H1 (cell line): ENCODE measurements around the gene CGB2. TPM values are rescaled to one million over a fixed set of nuclear protein-coding genes. Genes with fewer than 3 reads are reported as not detected.

Source experiments
- BRCA1 ChIP-seq: IDR thresholded peaks from 2 replicates; pipeline ENCODE4 v1.6.1; 2012; ENCODE audit warnings: low read depth, low read length, improper control_type of control experiment
- CBX5 ChIP-seq: fragments of 300-800, 300-1000 bp; sonication (generic); IDR thresholded peaks from 2 replicates; pipeline ENCODE4 v1.7.1; 2016; ENCODE audit warnings: antibody characterized with exemption, low read length, low read depth
- CBX8 ChIP-seq: fragments of 300-800, 300-1000 bp; sonication (generic); IDR thresholded peaks from 2 replicates; pipeline ENCODE4 v1.7.1; 2016; ENCODE audit warnings: low read depth, low read length, borderline replicate concordance
- CEBPB ChIP-seq: IDR thresholded peaks from 2 replicates; pipeline ENCODE4 v1.6.1; 2012; ENCODE audit warnings: low read depth, low read length
- CHD7 ChIP-seq: fragments of 300-600 bp; sonication (generic); IDR thresholded peaks from 2 replicates; pipeline ENCODE4 v1.7.1; 2012; ENCODE audit warnings: low read length, moderate library complexity, mild to moderate bottlenecking, inconsistent platforms; ENCODE audit not compliant: insufficient replicate concordance
- GTF2F1 ChIP-seq: IDR thresholded peaks from 2 replicates; pipeline ENCODE4 v1.6.1; 2012; ENCODE audit warnings: low read depth, low read length, improper control_type of control experiment, borderline replicate concordance
- MAX ChIP-seq: IDR thresholded peaks from 2 replicates; pipeline ENCODE4 v1.6.1; 2012; ENCODE audit warnings: inconsistent platforms
- SIX5 ChIP-seq: IDR thresholded peaks from 2 replicates; pipeline ENCODE4 v1.6.1; 2011; ENCODE audit warnings: mild to moderate bottlenecking, low read depth, low read length
- TAF1 ChIP-seq: IDR thresholded peaks from 2 replicates; pipeline ENCODE4 v1.6.1; 2011; ENCODE audit warnings: mild to moderate bottlenecking, low read depth, low read length
- TCF12 ChIP-seq: IDR thresholded peaks from 2 replicates; pipeline ENCODE4 v1.6.1; 2011; ENCODE audit warnings: low read depth, mild to moderate bottlenecking, low read length
- polyA plus RNA-seq, 7 experiments: library from polyadenylated mRNA; depleted of rRNA in 3 of 7; stranded (reverse) in 5 of 7; unstranded in 2 of 7; fragments of >200 nt in 5 of 7; fragments of 200-250 nt in 2 of 7; gene quantifications; 1 replicate in 5 of 7; 2 replicates in 1 of 7; 4 replicates in 1 of 7; pipeline versions ENCODE4 v1.2.1 to v1.2.3, GENCODE V29; 2011 to 2013; ENCODE audit warnings: missing spikeins in 2 of 7, mixed read lengths in 2 of 7
- total RNA-seq: library from RNA; stranded (reverse); fragmentation: NEBNext Ultra II Directional; extraction: Animal tissue kit (Norgen Biotek cat#: 25700); gene quantifications from 2 replicates; pipeline ENCODE4 v1.2.1, GENCODE V29; 2021

CGB2 gene
- total and polyA plus RNA-seq, 2 of the 8 experiments (the other 6 are each of a cell fraction or from before 2014, with no cell fraction given), result 0.71 to 3.2 TPM

DNA sequence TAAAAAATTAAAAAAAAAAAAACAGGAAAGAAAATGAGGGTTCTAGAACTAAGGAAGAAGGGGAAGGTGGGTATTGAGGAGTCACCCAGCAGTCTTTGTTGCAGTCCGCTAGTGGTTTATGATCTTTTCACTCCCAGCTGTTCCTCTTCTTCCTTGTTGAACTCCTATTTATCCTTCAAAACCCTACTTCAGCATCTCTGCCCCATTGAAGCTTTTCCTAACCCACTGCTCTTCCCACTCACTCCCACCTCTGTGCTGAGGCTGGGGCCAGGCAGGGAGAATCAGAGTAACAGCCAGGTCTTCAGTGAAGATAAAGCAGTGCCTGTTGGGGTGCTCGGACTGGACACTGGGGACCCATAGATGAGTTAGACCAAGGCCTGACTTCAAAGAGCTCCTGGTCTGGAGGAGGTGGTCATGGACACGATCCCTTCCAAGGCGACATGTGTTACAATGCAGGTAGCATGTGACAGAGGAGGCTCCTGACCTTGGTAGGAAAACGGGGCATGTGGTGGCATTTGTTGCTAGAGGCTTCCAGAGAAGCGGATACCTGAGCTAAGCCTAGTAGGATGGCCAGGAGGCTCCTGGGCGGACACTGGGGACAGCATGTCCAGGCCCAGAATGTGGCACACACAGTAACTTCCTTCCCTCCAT is 26.6 kb upstream of the CGB2 start (continued):
- TF ChIP-seq CHD7 (no peak), BRCA1 (no peak), CBX8 (no peak), CEBPB (no peak), TCF12 (no peak), GTF2F1 (no peak), CBX5 (no peak), TAF1 (no peak), SIX5 (no peak), MAX (no peak)
